ENCODE results near the gene GOLGA1. TPM values are rescaled to one million over a fixed set of nuclear protein-coding genes. Genes with fewer than 3 reads are reported as not detected.

The GOLGA1 gene
- total and polyA plus RNA-seq, 12 donors = 6.8 to 26.0 (median 18.3) TPM

GRCh38 chr9:124946167-124946566 lies 5.3 kb upstream of the GOLGA1 start:
- Histone ChIP-seq H3K36me3 (no peaks in the 10 kb centered on the region), H3K27me3 (no peaks in the 10 kb centered on the region), H3K4me3 (no peak overlapping the region), H3K9me3 (no peaks in the 10 kb centered on the region), H3K27ac (no peak overlapping the region), H3K4me1 (peaks cover 0 to 11% (median 7%) of the 10 kb centered on the region in 9 donors)
- DNase-seq (no peak), ATAC-seq (no peak)
- intact Hi-C loops (cut with DNase I) = loop anchor here in 2 of 10 donors (10.0 kb wide), 1 partner anchor 199 kb away; the partner anchor contains the start of gene SCAI (in 2 of the 2)
- 88 to 96% methylated on average over 1 of the region's 1 CpG for WGBS, 2 donors
- TF ChIP-seq CTCF (IDR thresholded peaks at IDR 0.05) = no peak

DNA sequence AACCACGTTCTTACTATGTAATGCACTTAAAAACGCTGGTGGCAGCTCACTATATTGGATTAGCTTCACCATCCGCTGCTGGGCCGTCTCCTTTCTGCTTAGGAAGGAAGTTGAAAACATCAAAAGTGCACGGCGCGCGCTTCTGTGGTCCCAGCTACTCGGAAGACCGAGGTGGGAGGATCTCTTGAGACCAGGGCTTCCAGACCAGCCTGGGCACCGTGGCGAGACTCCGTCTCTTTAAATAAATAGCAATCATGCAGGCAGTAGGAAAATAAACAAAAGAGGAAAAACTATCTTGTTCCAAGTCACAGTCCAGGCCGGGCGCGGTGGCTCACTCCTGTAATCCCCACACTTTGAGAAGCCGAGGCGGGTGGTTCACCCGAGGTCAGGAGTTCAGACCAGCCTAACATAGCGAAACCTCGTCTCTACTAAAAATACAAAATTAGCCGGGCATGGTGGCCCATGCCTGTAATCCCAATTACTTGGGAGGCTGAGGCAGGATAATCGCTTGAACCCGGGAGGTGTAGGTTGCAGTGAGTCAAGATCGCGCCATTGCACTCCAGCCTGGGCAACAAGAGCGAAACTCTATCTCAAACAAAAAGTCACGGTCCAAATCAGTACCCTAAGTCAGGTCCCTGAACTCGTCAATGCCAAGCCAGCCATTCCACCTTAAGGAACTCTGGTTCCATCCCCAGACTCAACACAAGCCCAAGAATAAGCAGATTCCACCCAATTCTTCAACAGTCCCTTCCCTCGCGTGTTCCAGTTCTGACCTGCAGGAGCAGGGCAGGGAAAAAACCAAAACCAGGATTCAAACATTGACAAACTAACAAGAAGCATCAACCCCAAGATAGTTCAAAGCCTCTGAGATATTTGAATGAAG lies 1.0 kb upstream of the GOLGA1 start:
- no peaks in the 10 kb centered on the region for H3K9me3 ChIP-seq
- intact Hi-C loops (cut with DNase I) = loop anchor here in 8 of 10 donors (1.0 to 10.0 kb wide), 6 partner anchors 75 to 245 kb away; partner anchors contain the start of genes SCAI (in 8 of the 8), PPP6C (in 2 of the 8) and NR6A1 (in 1 of the 8)
- no peak for TF ChIP-seq CTCF (IDR thresholded peaks at IDR 0.05)
- WGBS, 2 donors = 10 to 16% methylated on average over 31 of the region's 31 CpGs
- DNase-seq (peak; percentile 42 to 44), ATAC-seq (peak; percentile 8 to 50 (median 28))
- H3K36me3 ChIP-seq = peaks cover 0 to 24% (median 5%) of the 10 kb centered on the region in 9 donors
- H3K4me3 ChIP-seq = peak overlapping the region; percentile 68 to 94 (median 86)
- no peaks in the 10 kb centered on the region for H3K27me3 ChIP-seq
- peaks cover 0 to 26% (median 14%) of the 10 kb centered on the region in 9 donors for H3K4me1 ChIP-seq
- H3K27ac ChIP-seq = peak overlapping the region; percentile 79 to 99 (median 96)

DNA sequence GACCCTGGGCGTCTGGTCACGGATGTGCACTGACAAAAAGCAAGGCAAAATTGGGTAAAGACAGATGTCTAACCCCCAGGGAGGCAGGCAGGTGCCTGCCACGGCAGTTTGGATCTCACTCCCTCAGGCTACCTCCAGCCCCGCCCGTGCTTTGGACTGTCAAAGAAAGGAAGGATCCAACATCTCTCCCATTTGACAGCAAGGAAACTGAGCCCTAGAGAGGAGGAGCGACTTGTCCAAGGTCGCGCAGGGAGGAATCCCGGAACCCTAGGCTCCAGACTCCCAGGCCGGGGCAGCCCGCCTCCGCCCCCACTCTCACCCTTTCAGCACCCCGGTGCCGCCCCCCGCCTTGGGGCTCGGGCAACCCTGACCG lies 376 bp downstream of the GOLGA1 start:
- Histone ChIP-seq H3K4me1 (peaks cover 0 to 26% (median 14%) of the 10 kb centered on the region in 9 donors), H3K4me3 (peak overlapping the region; percentile 68 to 94 (median 86)), H3K27me3 (no peaks in the 10 kb centered on the region), H3K36me3 (peaks cover 0 to 38% (median 5%) of the 10 kb centered on the region in 9 donors), H3K9me3 (no peaks in the 10 kb centered on the region), H3K27ac (peak overlapping the region; percentile 79 to 99 (median 96))
- DNase-seq (no peak), ATAC-seq (peak in 1 of 8 donors; percentile 43)
- intact Hi-C loops (cut with DNase I) = loop anchor here in 8 of 10 donors (5.0 to 10.0 kb wide), 5 partner anchors 73 to 247 kb away; partner anchors contain the start of genes SCAI (in 7 of the 8), PPP6C (in 2 of the 8) and NR6A1 (in 1 of the 8)
- 0% methylated on average over 17 of the region's 17 CpGs for WGBS, 2 donors
- TF ChIP-seq CTCF (IDR thresholded peaks at IDR 0.05) = no peak

GRCh38 chr9:124939944-124940343 lies 939 bp downstream of the GOLGA1 start:
- peaks cover 0 to 26% (median 14%) of the 10 kb centered on the region in 9 donors for H3K4me1 ChIP-seq
- peaks cover 0 to 44% (median 6%) of the 10 kb centered on the region in 9 donors for H3K36me3 ChIP-seq
- no peaks in the 10 kb centered on the region for H3K9me3 ChIP-seq
- no peak for ATAC-seq
- H3K27me3 ChIP-seq = no peaks in the 10 kb centered on the region
- peak overlapping the region in 9 of 10 donors; percentile 95 to 99 (median 97) for H3K27ac ChIP-seq
- TF ChIP-seq CTCF (IDR thresholded peaks at IDR 0.05) = no peak
- H3K4me3 ChIP-seq = peak overlapping the region in 9 of 10 donors; percentile 68 to 94 (median 87)
- DNase-seq = no peak
- intact Hi-C loops (cut with DNase I) = loop anchor here in 8 of 10 donors (5.0 to 10.0 kb wide), 6 partner anchors 65 to 247 kb away; partner anchors contain the start of genes SCAI (in 7 of the 8), PPP6C (in 2 of the 8) and NR6A1 (in 1 of the 8)
